Measurements from ENCODE around the gene LARGE2. TPM values are rescaled to one million over a fixed set of nuclear protein-coding genes. Genes with fewer than 3 reads are reported as not detected.

The LARGE2 gene
- total and polyA plus RNA-seq, 9 of the 15 experiments (the other 6 are each of a cell fraction or from before 2014, with no cell fraction given), result 0.56 to 14.1 (median 6.6) TPM

GRCh38 chr11:45926001-45926401 is 3.5 kb downstream of the LARGE2 start:
- DNase-seq (ENCODE audit: extremely low read depth in 1 of 4, low spot score in 3 of 4), result no peak
- 47% methylated on average over 10 of the region's 12 CpGs for WGBS (ENCODE audit: insufficient coverage, low coverage, missing lambda C conversion rate)
- Histone ChIP-seq H3K4me3 (no peak overlapping the region), H2AFZ (ENCODE audit: low read depth, low read length) (no peak overlapping the region), H3K9me1 (ENCODE audit: control insufficient read depth, insufficient read depth, low read length) (no peaks in the 10 kb centered on the region), H3K27ac (ENCODE audit: extremely low read depth, low read depth, low read length) (no peak overlapping the region), H3K27me3 (ENCODE audit: control insufficient read depth in 2 of 2, insufficient read depth in 2 of 2, low read length in 2 of 2) (no peaks in the 10 kb centered on the region), H4K20me1 (replicated peaks; ENCODE audit: control insufficient read depth, insufficient read depth, low read length) (no peaks in the 10 kb centered on the region; the same call in none of the 2 replicates), H3K9me3 (replicated peaks; ENCODE audit: control insufficient read depth, insufficient read depth, low read depth, low read length) (no peaks in the 10 kb centered on the region), H3K4me1 (replicated peaks in 1 of 2; ENCODE audit: control insufficient read depth in 2 of 2, insufficient read depth in 2 of 2, low read length in 2 of 2) (peaks cover 10 to 68% of the 10 kb centered on the region in 2 experiments; a peak in 4 of 5 replicates), H3K9ac (ENCODE audit: insufficient read depth in 1 of 2, low read depth in 2 of 2, low read length in 2 of 2) (no peak overlapping the region), H3K36me3 (ENCODE audit: control insufficient read depth, insufficient read depth, low read length) (peaks cover 9% of the 10 kb centered on the region; the same call in 1 of the 3 replicates), H3K4me2 (ENCODE audit: insufficient read depth, low read length) (no peak overlapping the region), H3K79me2 (ENCODE audit: control insufficient read depth, insufficient read depth, low read length) (peaks cover 4% of the 10 kb centered on the region; the same call in 2 of the 3 replicates)
- in situ Hi-C loops (cut with MboI) (no loop called here), intact Hi-C loops (cut with micrococcal nuclease) (no loop called here)
- ChIA-PET POLR2A (interaction anchor here (0.7 to 1.8 kb wide), 5 partner anchors 8 to 317 kb away, joined by 3 to 6 read pairs (median 4); no protein-coding TSS in a partner anchor), CTCF (ENCODE audit: low intra/inter-chr PET ratio) (no interaction called here)
- no TSS peak for BruUV-seq (replicated peaks)
- no peak for FAIRE-seq
- TF ChIP-seq ZNF778 (CRISPR knock-in tag; IDR thresholded peaks at IDR 0.05) (no peak), ZC3H4 (CRISPR knock-in tag; IDR thresholded peaks at IDR 0.05; ENCODE audit: borderline replicate concordance) (no peak), ARID3B (CRISPR knock-in tag; IDR thresholded peaks at IDR 0.05; ENCODE audit: borderline replicate concordance) (no peak), EHMT2 (IDR thresholded peaks at IDR 0.05) (no peak), ZFP91 (CRISPR knock-in tag; IDR thresholded peaks at IDR 0.05) (no peak), MXI1 (IDR thresholded peaks at IDR 0.05; ENCODE audit: low read depth, low read length) (no peak), CHD1 (IDR thresholded peaks at IDR 0.05; ENCODE audit: low read length) (no peak), ARID1B (IDR thresholded peaks at IDR 0.05) (no peak), ZNF699 (CRISPR knock-in tag; IDR thresholded peaks at IDR 0.05; ENCODE audit: insufficient replicate concordance) (no peak), ZNF639 (CRISPR knock-in tag; conservative IDR thresholded peaks at IDR 0.05 in 1 of 2, IDR thresholded peaks at IDR 0.05 in 1 of 2) (no peak), FOXJ3 (CRISPR knock-in tag; IDR thresholded peaks at IDR 0.05) (no peak), BACH1 (tag; IDR thresholded peaks at IDR 0.05) (no peak), ZNF436 (CRISPR knock-in tag; IDR thresholded peaks at IDR 0.05) (no peak), ZNF24 (IDR thresholded peaks at IDR 0.05) (no peak)
- no peak for ATAC-seq

Measured in K562 (cell line).